ENCODE measurements around the gene NR1D2. TPM values are rescaled to one million over a fixed set of nuclear protein-coding genes. Genes with fewer than 3 reads are reported as not detected.
A peak's percentile ranks its signal among the peaks of the same experiment; 100 is the strongest.

NR1D2 gene
- total and polyA plus RNA-seq, 2 donors (not counting 1 experiment from before 2014, with no cell fraction given), result 9.9 to 58.2 TPM

GRCh38 chr3:23948761-23949160, 3.7 kb downstream of the NR1D2 start:
- H3K9ac ChIP-seq (ENCODE audit: low read length), result no peak overlapping the region
- H3K27me3 Mint-ChIP-seq, result no peaks in the 10 kb centered on the region
- peaks cover 74% of the 10 kb centered on the region for H3K79me2 ChIP-seq (ENCODE audit: control insufficient read depth, insufficient read depth, low read length)
- ATAC-seq (ENCODE audit: low read depth) (no peak), DNase-seq (no peak)
- no peak overlapping the region for H3K4me3 ChIP-seq (ENCODE audit: control extremely low read depth in 1 of 5, extremely low read depth in 1 of 5, insufficient read depth in 1 of 5, low read depth in 2 of 5, low read length in 4 of 5)
- ChIA-PET POLR2A (interaction anchor here (0.6 kb wide), 1 partner anchor 21 kb away, joined by 3 read pairs; no protein-coding TSS in a partner anchor), CTCF (no interaction called here)
- WGBS (ENCODE audit: insufficient coverage), result 100% methylated on average over 1 of the region's 2 CpGs
- no peaks in the 10 kb centered on the region for H3K27me3 ChIP-seq (replicated peaks in 1 of 4; ENCODE audit: control extremely low read depth in 1 of 4, control insufficient read depth in 3 of 4, insufficient read depth in 4 of 4, low read length in 3 of 4)
- no peak overlapping the region for H3K4me2 ChIP-seq (replicated peaks; ENCODE audit: low read depth, low read length, poor library complexity, severe bottlenecking)
- H3K27ac Mint-ChIP-seq, result no peak overlapping the region
- intact Hi-C loops (cut with micrococcal nuclease), result loop anchor here (5.0 kb wide), 2 partner anchors 121 to 1719 kb away; no protein-coding TSS in a partner anchor
- H3K9me3 Mint-ChIP-seq (ENCODE audit: insufficient read depth), result peaks cover 3% of the 10 kb centered on the region
- H3K36me3 ChIP-seq (replicated peaks in 1 of 2; ENCODE audit: control extremely low read depth in 1 of 2, control insufficient read depth in 1 of 2, extremely low read depth in 1 of 2, insufficient read depth in 2 of 2, low read length in 1 of 2), result no peaks in the 10 kb centered on the region
- H3K9me3 ChIP-seq (ENCODE audit: control extremely low read depth in 1 of 3, control insufficient read depth in 2 of 3, insufficient read depth in 1 of 3, low read length in 2 of 3), result peaks cover 0 to 5% (median 2%) of the 10 kb centered on the region in 3 donors
- H3K4me1 ChIP-seq (ENCODE audit: control insufficient read depth in 2 of 2, insufficient read depth in 2 of 2, low read length in 2 of 2), result peaks cover 53 to 58% of the 10 kb centered on the region in 2 donors
- TF ChIP-seq CTCF (IDR thresholded peaks at IDR 0.05) (no peak), EZH2 (IDR thresholded peaks at IDR 0.05; ENCODE audit: borderline replicate concordance, insufficient read depth, low read depth, low read length, poor library complexity, severe bottlenecking) (no peak)
- no peak overlapping the region for H3K4me3 Mint-ChIP-seq
- peaks cover 71% of the 10 kb centered on the region for H3K4me1 Mint-ChIP-seq
- peaks cover 69% of the 10 kb centered on the region for H4K20me1 ChIP-seq (ENCODE audit: control insufficient read depth, insufficient read depth, low read length, poor library complexity, severe bottlenecking)
- H2AFZ ChIP-seq (ENCODE audit: insufficient read depth, low read depth, low read length, poor library complexity, severe bottlenecking), result no peak overlapping the region
- no peak overlapping the region for H3K27ac ChIP-seq (ENCODE audit: low read length in 2 of 2)

- DNase-seq (no peak), ATAC-seq (ENCODE audit: low read depth) (no peak)
- Histone ChIP-seq H3K4me2 (replicated peaks; ENCODE audit: low read depth, low read length, poor library complexity, severe bottlenecking) (peak overlapping the region; percentile 66), H3K4me3 (ENCODE audit: control extremely low read depth in 1 of 5, extremely low read depth in 1 of 5, insufficient read depth in 1 of 5, low read depth in 2 of 5, low read length in 4 of 5) (peak overlapping the region in 3 of 5 experiments; percentile 5 to 41 (median 9)), H3K9me3 (ENCODE audit: control extremely low read depth in 1 of 3, control insufficient read depth in 2 of 3, insufficient read depth in 1 of 3, low read length in 2 of 3) (peaks cover 0 to 5% (median 2%) of the 10 kb centered on the region in 3 donors), H3K4me1 (ENCODE audit: control insufficient read depth in 2 of 2, insufficient read depth in 2 of 2, low read length in 2 of 2) (peaks cover 55 to 57% of the 10 kb centered on the region in 2 donors), H2AFZ (ENCODE audit: insufficient read depth, low read depth, low read length, poor library complexity, severe bottlenecking) (no peak overlapping the region), H3K9ac (ENCODE audit: low read length) (peak overlapping the region; percentile 42), H3K36me3 (replicated peaks in 1 of 2; ENCODE audit: control extremely low read depth in 1 of 2, control insufficient read depth in 1 of 2, extremely low read depth in 1 of 2, insufficient read depth in 2 of 2, low read length in 1 of 2) (peaks cover 0 to 4% of the 10 kb centered on the region in 2 experiments), H3K27ac (ENCODE audit: low read length in 2 of 2) (peak overlapping the region; percentile 36 to 54), H3K79me2 (ENCODE audit: control insufficient read depth, insufficient read depth, low read length) (peaks cover 84% of the 10 kb centered on the region), H3K27me3 (replicated peaks in 1 of 4; ENCODE audit: control extremely low read depth in 1 of 4, control insufficient read depth in 3 of 4, insufficient read depth in 4 of 4, low read length in 3 of 4) (no peaks in the 10 kb centered on the region), H4K20me1 (ENCODE audit: control insufficient read depth, insufficient read depth, low read length, poor library complexity, severe bottlenecking) (peaks cover 79% of the 10 kb centered on the region)
- H3K27me3 Mint-ChIP-seq, result no peaks in the 10 kb centered on the region
- H3K9me3 Mint-ChIP-seq (ENCODE audit: insufficient read depth), result peaks cover 3% of the 10 kb centered on the region
- CTCF ChIA-PET, result interaction anchor here (1.1 kb wide), 1 partner anchor 22 kb away, joined by 4 read pairs; no protein-coding TSS in a partner anchor
- intact Hi-C loops (cut with micrococcal nuclease), result loop anchor here (5.0 to 10.0 kb wide), 3 partner anchors 122 to 1835 kb away; partner anchors contain the start of gene NGLY1
- H3K4me3 Mint-ChIP-seq, result peak overlapping the region; percentile 70
- POLR2A ChIA-PET, result interaction anchor here (2.2 kb wide), 1 partner anchor 33 kb away, joined by 17 read pairs; the partner anchor contains the start of genes NKIRAS1 and RPL15
- H3K27ac Mint-ChIP-seq, result peak overlapping the region; percentile 52
- peaks cover 71% of the 10 kb centered on the region for H3K4me1 Mint-ChIP-seq
- TF ChIP-seq CTCF (IDR thresholded peaks at IDR 0.05) (no peak), EZH2 (IDR thresholded peaks at IDR 0.05; ENCODE audit: borderline replicate concordance, insufficient read depth, low read depth, low read length, poor library complexity, severe bottlenecking) (no peak)
Measured at GRCh38 chr3:23949784-23950183, 4.7 kb downstream of the NR1D2 start.
